SKM-1 (cell line): ENCODE results near the gene DCUN1D3.
A peak's percentile ranks its signal among the peaks of the same experiment; 100 is the strongest.
"Not testable (repeated sequence)": the region's sequence is repeated elsewhere in the genome, so short reads cannot be mapped to it uniquely, and the experiment has no call there.

Experiments
- DNase-seq: peaks from one replicate; lab custom pipeline; 2025; ENCODE audit not compliant: unreplicated experiment; lab: John Stamatoyannopoulos, UW

The DCUN1D3 gene

GRCh38 chr16:20900299-20901067 lies at the start of gene DCUN1D3, which contains the start of gene LYRM1:
TSS of gene DCUN1D3 (minus strand) at chr16:20900358. CDS start at chr16:20862538, 37,820 bp downstream.
TSS of gene LYRM1 (plus strand) at chr16:20900771. CDS start at chr16:20915556, 14,785 bp downstream.
- DNase-seq: peak; percentile 95

GRCh38 chr16:20949660-20950059 lies 49.5 kb upstream of the DCUN1D3 start:
- no peak for DNase-seq

- no peak for DNase-seq
Measured at GRCh38 chr16:20948444-20948843, 48.3 kb upstream of the DCUN1D3 start.

- DNase-seq: no peak
Measured at GRCh38 chr16:20946015-20946629, 46.0 kb upstream of the DCUN1D3 start.

GRCh38 chr16:20945575-20945875 lies 45.4 kb upstream of the DCUN1D3 start:
- not testable (repeated sequence) for DNase-seq

- no peak for DNase-seq
Measured at GRCh38 chr16:20944861-20945574, 44.9 kb upstream of the DCUN1D3 start.

GRCh38 chr16:20942256-20942655 lies 42.1 kb upstream of the DCUN1D3 start:
- DNase-seq: no peak

GRCh38 chr16:20941636-20941926 lies 41.4 kb upstream of the DCUN1D3 start:
- DNase-seq: no peak

- peak; percentile 54 for DNase-seq
Measured at GRCh38 chr16:20940871-20941635, 40.9 kb upstream of the DCUN1D3 start.

- no peak for DNase-seq
Measured at GRCh38 chr16:20939611-20940010, 39.5 kb upstream of the DCUN1D3 start.

- no peak for DNase-seq
Measured at GRCh38 chr16:20938426-20938825, 38.3 kb upstream of the DCUN1D3 start.

GRCh38 chr16:20937736-20938135 lies 37.6 kb upstream of the DCUN1D3 start:
- no peak for DNase-seq

GRCh38 chr16:20933589-20933988 lies 33.4 kb upstream of the DCUN1D3 start:
- DNase-seq: no peak

- no peak for DNase-seq
Measured at GRCh38 chr16:20931066-20931600, 31.0 kb upstream of the DCUN1D3 start.

GRCh38 chr16:20930365-20930690 lies 30.2 kb upstream of the DCUN1D3 start:
- no peak for DNase-seq

- DNase-seq: not testable (repeated sequence)
Measured at GRCh38 chr16:20929676-20930364, 29.7 kb upstream of the DCUN1D3 start.

GRCh38 chr16:20928774-20929411 lies 28.7 kb upstream of the DCUN1D3 start:
- no peak for DNase-seq

- no peak for DNase-seq
Measured at GRCh38 chr16:20925751-20926150, 25.6 kb upstream of the DCUN1D3 start.

- DNase-seq: no peak
Measured at GRCh38 chr16:20923876-20924275, 23.7 kb upstream of the DCUN1D3 start.

GRCh38 chr16:20920799-20921198 lies 20.6 kb upstream of the DCUN1D3 start:
- DNase-seq: no peak
